Fibroblast of lung (primary cell): Measurements from ENCODE around the gene SNAPC3. TPM values are rescaled to one million over a fixed set of nuclear protein-coding genes. Genes with fewer than 3 reads are reported as not detected.

Experiments used
- DNase-seq, 2 donors: peaks; one replicate each; pipeline versions ENCODE4 v3.0.0 to v3.0.0-alpha.2; 2010; ENCODE audit warnings: low read depth in 2 of 2
- H2AFZ ChIP-seq: 2 replicates; pipeline ENCODE4 v1.5.1; 2012; ENCODE audit warnings: low read length, control low read depth, inconsistent platforms
- H3K27ac ChIP-seq: 2 replicates; pipeline ENCODE4 v1.5.1; 2011; ENCODE audit warnings: low read length, control low read depth; ENCODE audit not compliant: insufficient read depth
- H3K27me3 ChIP-seq: 2 replicates; pipeline ENCODE4 v1.5.1; 2011; ENCODE audit warnings: mild to moderate bottlenecking, low read length; ENCODE audit not compliant: control insufficient read depth, insufficient read depth
- H3K36me3 ChIP-seq: 2 replicates; pipeline ENCODE4 v1.5.1; 2011; ENCODE audit warnings: low read length; ENCODE audit not compliant: control insufficient read depth, insufficient read depth
- H3K4me1 ChIP-seq: 2 replicates; pipeline ENCODE4 v1.5.1; 2011; ENCODE audit warnings: low read length; ENCODE audit not compliant: control insufficient read depth, insufficient read depth; ENCODE audit errors: extremely low read depth
- H3K4me2 ChIP-seq: 2 replicates; pipeline ENCODE4 v1.5.1; 2011; ENCODE audit warnings: low read length, control low read depth; ENCODE audit not compliant: insufficient read depth; ENCODE audit errors: extremely low read depth
- H3K4me3 ChIP-seq, 4 experiments: fragments of 200-600 bp in 1 of 4; sonication (generic) in 1 of 4; replicated peaks in 1 of 4; 2 replicates each; pipeline ENCODE4 v1.5.1; 2011 to 2016; ENCODE audit warnings: low read length in 4 of 4, low read depth in 3 of 4, mild to moderate bottlenecking in 3 of 4, control low read depth in 2 of 4, inconsistent platforms in 1 of 4, mixed read lengths in 1 of 4; ENCODE audit not compliant: insufficient read depth in 1 of 4; ENCODE audit errors: control extremely low read depth in 1 of 4
- H3K79me2 ChIP-seq: 2 replicates; pipeline ENCODE4 v1.5.1; 2012; ENCODE audit warnings: mild to moderate bottlenecking, low read length, inconsistent platforms; ENCODE audit not compliant: control insufficient read depth, insufficient read depth
- H3K9ac ChIP-seq: 2 replicates; pipeline ENCODE4 v1.5.1; 2011; ENCODE audit warnings: mild to moderate bottlenecking, low read length, control low read depth; ENCODE audit not compliant: insufficient read depth
- H3K9me3 ChIP-seq: 2 replicates; pipeline ENCODE4 v1.5.1; 2012; ENCODE audit warnings: low read depth, low read length; ENCODE audit not compliant: control insufficient read depth, insufficient read depth
- H4K20me1 ChIP-seq: 2 replicates; pipeline ENCODE4 v1.5.1; 2011; ENCODE audit warnings: low read length; ENCODE audit not compliant: control insufficient read depth, insufficient read depth; ENCODE audit errors: extremely low read depth
- CTCF ChIP-seq, 2 donors: IDR thresholded peaks in 1 of 2; conservative IDR thresholded peaks in 1 of 2; 1 replicate in 1 of 2; 2 replicates in 1 of 2; pipeline ENCODE4 v1.5.1; 2011 to 2012; ENCODE audit warnings: low read length in 2 of 2, control low read depth in 1 of 2, inconsistent platforms in 1 of 2, low read depth in 1 of 2, mild to moderate bottlenecking in 1 of 2
- EZH2 ChIP-seq: IDR thresholded peaks from 2 replicates; pipeline ENCODE4 v1.5.1; 2012; ENCODE audit warnings: low read length, control low read depth, mild to moderate bottlenecking; ENCODE audit errors: missing control alignments
- polyA plus RNA-seq, 2 donors: library from polyadenylated mRNA; depleted of rRNA in 1 of 2; stranded (reverse) in 1 of 2; unstranded in 1 of 2; fragments of >200 nt; gene quantifications; 2 replicates each; pipeline ENCODE4 v1.2.1, GENCODE V29; 2011 to 2012; ENCODE audit warnings: missing spikeins in 1 of 2
- total RNA-seq: library from RNA; depleted of rRNA; stranded (reverse); fragments of >200 nt; gene quantifications from 2 replicates; pipeline ENCODE4 v1.2.1, GENCODE V29; 2014

The SNAPC3 gene
- total and polyA plus RNA-seq, 2 donors (not counting 1 experiment from before 2014, with no cell fraction given), result 43.4 to 54.9 TPM

GRCh38 chr9:15381491-15381890 lies 41.2 kb upstream of the SNAPC3 start:
- Histone ChIP-seq H3K79me2 (no peaks in the 10 kb centered on the region), H3K36me3 (no peaks in the 10 kb centered on the region), H3K4me3 (no peak overlapping the region)

GRCh38 chr9:15386465-15386864 lies 36.2 kb upstream of the SNAPC3 start:
- H3K36me3 ChIP-seq, result no peaks in the 10 kb centered on the region
- no peaks in the 10 kb centered on the region for H3K27me3 ChIP-seq
- DNase-seq, result no peak
- H3K9ac ChIP-seq, result no peak overlapping the region
- no peaks in the 10 kb centered on the region for H4K20me1 ChIP-seq
- no peak overlapping the region for H2AFZ ChIP-seq
- TF ChIP-seq EZH2, result no peak
- TF ChIP-seq CTCF (conservative IDR thresholded peaks at IDR 0.05 in 1 of 2, IDR thresholded peaks at IDR 0.05 in 1 of 2; ENCODE audit: low read depth in 1 of 2, low read length in 2 of 2), result no peak
- H3K4me1 ChIP-seq, result no peaks in the 10 kb centered on the region
- H3K4me2 ChIP-seq, result no peak overlapping the region
- H3K9me3 ChIP-seq, result no peaks in the 10 kb centered on the region
- H3K4me3 ChIP-seq, result no peak overlapping the region
- H3K27ac ChIP-seq, result no peak overlapping the region
- no peaks in the 10 kb centered on the region for H3K79me2 ChIP-seq

More at GRCh38 chr9:15381491-15381890, 41.2 kb upstream of the SNAPC3 start:
- Histone ChIP-seq H3K27me3 (no peaks in the 10 kb centered on the region), H3K4me1 (no peaks in the 10 kb centered on the region), H2AFZ (no peak overlapping the region), H3K4me2 (no peak overlapping the region), H3K9ac (no peak overlapping the region), H3K9me3 (no peaks in the 10 kb centered on the region), H4K20me1 (no peaks in the 10 kb centered on the region), H3K27ac (no peak overlapping the region)
- no peak for TF ChIP-seq CTCF (conservative IDR thresholded peaks at IDR 0.05 in 1 of 2, IDR thresholded peaks at IDR 0.05 in 1 of 2; ENCODE audit: low read depth in 1 of 2, low read length in 2 of 2)
- no peak for DNase-seq

- DNase-seq, result peak in 1 of 2 donors; percentile 14
Observed at GRCh38 chr9:15389173-15389572, 33.5 kb upstream of the SNAPC3 start.

More at GRCh38 chr9:15389173-15389572, 33.5 kb upstream of the SNAPC3 start:
- Histone ChIP-seq H3K27ac (no peak overlapping the region), H3K9me3 (no peaks in the 10 kb centered on the region), H4K20me1 (no peaks in the 10 kb centered on the region), H3K9ac (no peak overlapping the region), H2AFZ (no peak overlapping the region), H3K27me3 (no peaks in the 10 kb centered on the region), H3K79me2 (no peaks in the 10 kb centered on the region), H3K4me1 (no peaks in the 10 kb centered on the region), H3K4me2 (no peak overlapping the region), H3K36me3 (no peaks in the 10 kb centered on the region), H3K4me3 (no peak overlapping the region)
- TF ChIP-seq EZH2 (no peak), CTCF (conservative IDR thresholded peaks at IDR 0.05 in 1 of 2, IDR thresholded peaks at IDR 0.05 in 1 of 2; ENCODE audit: low read depth in 1 of 2, low read length in 2 of 2) (no peak)
